ENCODE measurements around the gene SPINK8. TPM values are rescaled to one million over a fixed set of nuclear protein-coding genes. Genes with fewer than 3 reads are reported as not detected.

Gene SPINK8
- polyA plus RNA-seq, 1 donor (not counting 4 experiments of a cell fraction or from before 2014, with no cell fraction given), result not detected

DNA sequence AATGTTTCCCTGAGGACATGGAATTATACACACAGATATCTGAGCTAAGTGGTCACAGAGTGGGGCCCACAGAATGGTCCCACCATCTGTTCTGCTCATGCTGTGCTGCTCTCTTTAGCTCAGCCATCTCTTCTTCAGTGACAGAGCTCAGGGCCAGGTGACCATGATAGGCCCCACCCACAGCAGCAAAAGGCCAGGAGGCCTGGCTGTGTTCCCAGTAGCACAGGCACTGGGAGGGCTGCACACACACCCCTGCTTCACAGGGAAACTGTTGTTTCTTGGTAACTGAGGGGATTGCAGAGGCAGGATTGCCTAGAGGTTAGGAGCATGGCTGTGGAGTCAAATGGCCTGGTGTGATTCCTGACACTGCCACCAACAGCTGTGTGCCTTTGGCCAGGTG, 33.7 kb upstream of the SPINK8 start:
- Histone ChIP-seq H3K27ac (ENCODE audit: control insufficient read depth, insufficient read depth, low read length) (no peak overlapping the region), H3K9me3 (ENCODE audit: control insufficient read depth, low read depth, low read length) (no peaks in the 10 kb centered on the region), H3K36me3 (ENCODE audit: control insufficient read depth in 2 of 2, extremely low read depth in 1 of 2, insufficient read depth in 2 of 2, low read length in 2 of 2) (no peaks in the 10 kb centered on the region), H4K20me1 (ENCODE audit: control insufficient read depth, extremely low read depth, insufficient read depth, low read length) (no peaks in the 10 kb centered on the region), H3K9me1 (ENCODE audit: control insufficient read depth, extremely low read depth, insufficient read depth, low read length) (no peaks in the 10 kb centered on the region), H3K4me1 (ENCODE audit: control insufficient read depth, extremely low read depth, insufficient read depth, low read length) (no peaks in the 10 kb centered on the region), H3K9ac (ENCODE audit: control insufficient read depth, extremely low read depth, insufficient read depth, low read length) (no peak overlapping the region), H3K4me3 (ENCODE audit: control insufficient read depth in 2 of 3, extremely low read depth in 1 of 3, insufficient read depth in 2 of 3, low read depth in 1 of 3, low read length in 3 of 3) (no peak overlapping the region), H3K27me3 (ENCODE audit: control insufficient read depth, extremely low read depth, insufficient read depth, low read length) (no peaks in the 10 kb centered on the region), H2AFZ (ENCODE audit: control insufficient read depth, low read length) (no peak overlapping the region), H3K79me2 (ENCODE audit: control insufficient read depth, insufficient read depth, low read length) (no peaks in the 10 kb centered on the region), H3K4me2 (ENCODE audit: control insufficient read depth, extremely low read depth, insufficient read depth, low read depth, low read length) (no peak overlapping the region)
- TF ChIP-seq EZH2 (IDR thresholded peaks at IDR 0.05; ENCODE audit: low read length), result no peak
- TF ChIP-seq, protein P1, sequence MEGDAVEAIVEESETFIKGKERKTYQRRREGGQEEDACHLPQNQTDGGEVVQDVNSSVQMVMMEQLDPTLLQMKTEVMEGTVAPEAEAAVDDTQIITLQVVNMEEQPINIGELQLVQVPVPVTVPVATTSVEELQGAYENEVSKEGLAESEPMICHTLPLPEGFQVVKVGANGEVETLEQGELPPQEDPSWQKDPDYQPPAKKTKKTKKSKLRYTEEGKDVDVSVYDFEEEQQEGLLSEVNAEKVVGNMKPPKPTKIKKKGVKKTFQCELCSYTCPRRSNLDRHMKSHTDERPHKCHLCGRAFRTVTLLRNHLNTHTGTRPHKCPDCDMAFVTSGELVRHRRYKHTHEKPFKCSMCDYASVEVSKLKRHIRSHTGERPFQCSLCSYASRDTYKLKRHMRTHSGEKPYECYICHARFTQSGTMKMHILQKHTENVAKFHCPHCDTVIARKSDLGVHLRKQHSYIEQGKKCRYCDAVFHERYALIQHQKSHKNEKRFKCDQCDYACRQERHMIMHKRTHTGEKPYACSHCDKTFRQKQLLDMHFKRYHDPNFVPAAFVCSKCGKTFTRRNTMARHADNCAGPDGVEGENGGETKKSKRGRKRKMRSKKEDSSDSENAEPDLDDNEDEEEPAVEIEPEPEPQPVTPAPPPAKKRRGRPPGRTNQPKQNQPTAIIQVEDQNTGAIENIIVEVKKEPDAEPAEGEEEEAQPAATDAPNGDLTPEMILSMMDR (optimal IDR thresholded peaks at IDR 0.05 in 1 of 3, IDR thresholded peaks at IDR 0.05 in 1 of 3, conservative IDR thresholded peaks at IDR 0.05 in 1 of 3; ENCODE audit: extremely low read depth in 1 of 3, insufficient read depth in 2 of 3, low read length in 3 of 3), result no peak
- dilution Hi-C loops (cut with MboI; ENCODE audit: extremely low pct_ligation_motif_present, low sequenced_read_pairs), result no loop called here
- DNase-seq (ENCODE audit: low read depth, low spot score), result no peak
- no peak for FAIRE-seq

DNA sequence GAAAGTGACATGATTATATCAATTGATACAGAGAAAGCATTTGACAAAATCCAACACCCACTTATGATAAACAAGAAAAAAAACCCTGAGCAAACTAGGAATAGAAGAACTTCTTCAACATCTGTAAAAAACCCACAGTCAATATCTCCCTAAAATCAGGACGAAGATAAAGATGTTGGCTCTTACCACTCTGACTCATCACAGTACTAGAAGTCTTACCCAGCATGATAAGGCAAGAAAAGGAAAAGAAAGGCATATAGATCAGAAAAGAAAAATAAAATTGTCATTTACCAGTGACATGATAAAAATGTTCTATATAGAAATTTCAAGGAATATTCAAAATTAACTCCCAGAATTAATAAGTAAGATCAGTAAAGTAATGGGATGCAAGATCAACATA, 31.4 kb upstream of the SPINK8 start:
- Histone ChIP-seq H3K36me3 (ENCODE audit: control insufficient read depth in 2 of 2, extremely low read depth in 1 of 2, insufficient read depth in 2 of 2, low read length in 2 of 2) (no peaks in the 10 kb centered on the region), H3K4me1 (ENCODE audit: control insufficient read depth, extremely low read depth, insufficient read depth, low read length) (no peaks in the 10 kb centered on the region), H3K27me3 (ENCODE audit: control insufficient read depth, extremely low read depth, insufficient read depth, low read length) (no peaks in the 10 kb centered on the region), H2AFZ (ENCODE audit: control insufficient read depth, low read length) (no peak overlapping the region), H4K20me1 (ENCODE audit: control insufficient read depth, extremely low read depth, insufficient read depth, low read length) (no peaks in the 10 kb centered on the region), H3K4me3 (ENCODE audit: control insufficient read depth in 2 of 3, extremely low read depth in 1 of 3, insufficient read depth in 2 of 3, low read depth in 1 of 3, low read length in 3 of 3) (no peak overlapping the region), H3K9me3 (ENCODE audit: control insufficient read depth, low read depth, low read length) (no peaks in the 10 kb centered on the region), H3K27ac (ENCODE audit: control insufficient read depth, insufficient read depth, low read length) (no peak overlapping the region), H3K79me2 (ENCODE audit: control insufficient read depth, insufficient read depth, low read length) (no peaks in the 10 kb centered on the region), H3K9ac (ENCODE audit: control insufficient read depth, extremely low read depth, insufficient read depth, low read length) (no peak overlapping the region), H3K4me2 (ENCODE audit: control insufficient read depth, extremely low read depth, insufficient read depth, low read depth, low read length) (no peak overlapping the region), H3K9me1 (ENCODE audit: control insufficient read depth, extremely low read depth, insufficient read depth, low read length) (no peaks in the 10 kb centered on the region)
- TF ChIP-seq, protein P1 (optimal IDR thresholded peaks at IDR 0.05 in 1 of 3, IDR thresholded peaks at IDR 0.05 in 1 of 3, conservative IDR thresholded peaks at IDR 0.05 in 1 of 3; ENCODE audit: extremely low read depth in 1 of 3, insufficient read depth in 2 of 3, low read length in 3 of 3), result no peak
- no peak for TF ChIP-seq EZH2 (IDR thresholded peaks at IDR 0.05; ENCODE audit: low read length)
- DNase-seq (ENCODE audit: low read depth, low spot score) (no peak), FAIRE-seq (no peak)
- dilution Hi-C loops (cut with MboI; ENCODE audit: extremely low pct_ligation_motif_present, low sequenced_read_pairs), result no loop called here
